Glutamatergic neuron (in vitro differentiated cells): Measurements from ENCODE around the gene ITPR1. TPM values are rescaled to one million over a fixed set of nuclear protein-coding genes. Genes with fewer than 3 reads are reported as not detected.

Experiments used
- DNase-seq: peaks from one replicate; pipeline ENCODE4 v3.0.0; 2022
- H3K27ac Mint-ChIP-seq: one replicate; pipeline ENCODE4 v1.8.0; 2020; ENCODE audit warnings: mild to moderate bottlenecking, mixed read lengths, inconsistent platforms; ENCODE audit not compliant: unreplicated experiment
- H3K27me3 Mint-ChIP-seq: one replicate; pipeline ENCODE4 v1.8.0; 2020; ENCODE audit warnings: mild to moderate bottlenecking, moderate library complexity, mixed read lengths, inconsistent platforms; ENCODE audit not compliant: unreplicated experiment
- H3K36me3 Mint-ChIP-seq: one replicate; pipeline ENCODE4 v1.8.0; 2020; ENCODE audit warnings: mild to moderate bottlenecking, mixed read lengths, inconsistent platforms; ENCODE audit not compliant: unreplicated experiment
- H3K4me1 Mint-ChIP-seq: one replicate; pipeline ENCODE4 v1.8.0; 2020; ENCODE audit warnings: mild to moderate bottlenecking, low read depth, mixed read lengths, inconsistent platforms; ENCODE audit not compliant: unreplicated experiment
- H3K4me3 Mint-ChIP-seq: one replicate; pipeline ENCODE4 v1.8.0; 2020; ENCODE audit warnings: mild to moderate bottlenecking, mixed read lengths, inconsistent platforms; ENCODE audit not compliant: unreplicated experiment
- H3K9me3 Mint-ChIP-seq: one replicate; pipeline ENCODE4 v1.8.0; 2020; ENCODE audit warnings: mild to moderate bottlenecking, moderate library complexity, mixed read lengths, inconsistent platforms; ENCODE audit not compliant: unreplicated experiment
- CTCF ChIP-seq: fragments of 200-600 bp; sonication (generic); IDR thresholded peaks from one replicate; pipeline ENCODE4 v1.5.0; 2021; ENCODE audit not compliant: partially characterized antibody, unreplicated experiment
- total RNA-seq: library from RNA; stranded (reverse); fragmentation: NEBNext Ultra II Directional; extraction: Animal tissue kit (Norgen Biotek cat#: 25700); gene quantifications from one replicate; pipeline ENCODE4 v1.2.1, GENCODE V29; 2021; ENCODE audit not compliant: unreplicated experiment

Gene ITPR1
- total RNA-seq, 1 donor from 2014 or later, result 6.9 TPM

- Mint-ChIP-seq H3K27ac (no peak overlapping the region), H3K36me3 (peaks cover 5% of the 10 kb centered on the region), H3K4me1 (no peaks in the 10 kb centered on the region), H3K27me3 (no peaks in the 10 kb centered on the region), H3K9me3 (no peaks in the 10 kb centered on the region), H3K4me3 (no peak overlapping the region)
- DNase-seq, result no peak
- TF ChIP-seq CTCF, result no peak
Measured at GRCh38 chr3:4756855-4757574, 263.9 kb downstream of the ITPR1 start.

- Mint-ChIP-seq H3K9me3 (no peaks in the 10 kb centered on the region), H3K4me3 (no peak overlapping the region), H3K27me3 (no peaks in the 10 kb centered on the region), H3K36me3 (peaks cover 3% of the 10 kb centered on the region), H3K4me1 (no peaks in the 10 kb centered on the region), H3K27ac (no peak overlapping the region)
- no peak for TF ChIP-seq CTCF
- DNase-seq, result no peak
Measured at GRCh38 chr3:4757575-4758248, 264.6 kb downstream of the ITPR1 start.

- H3K4me3 Mint-ChIP-seq, result no peak overlapping the region
- no peak for TF ChIP-seq CTCF
- no peaks in the 10 kb centered on the region for H3K4me1 Mint-ChIP-seq
- H3K9me3 Mint-ChIP-seq, result no peaks in the 10 kb centered on the region
- no peaks in the 10 kb centered on the region for H3K36me3 Mint-ChIP-seq
- H3K27me3 Mint-ChIP-seq, result peaks cover 1% of the 10 kb centered on the region
- H3K27ac Mint-ChIP-seq, result no peak overlapping the region
- DNase-seq, result no peak
Measured at GRCh38 chr3:4758249-4758860, 265.2 kb downstream of the ITPR1 start.

- no peak for TF ChIP-seq CTCF
- no peaks in the 10 kb centered on the region for H3K4me1 Mint-ChIP-seq
- peaks cover 2% of the 10 kb centered on the region for H3K9me3 Mint-ChIP-seq
- H3K4me3 Mint-ChIP-seq, result no peak overlapping the region
- no peak overlapping the region for H3K27ac Mint-ChIP-seq
- no peaks in the 10 kb centered on the region for H3K36me3 Mint-ChIP-seq
- H3K27me3 Mint-ChIP-seq, result peaks cover 1% of the 10 kb centered on the region
- no peak for DNase-seq
Measured at GRCh38 chr3:4758957-4759656, 266.0 kb downstream of the ITPR1 start.
